Ovary (tissue), 3 donors: ENCODE data around the gene HGS.

Experiments
- EP300 ChIP-seq: sonication (generic); formaldehyde crosslinking; IDR thresholded peaks from one replicate; pipeline ENCODE4 v1.6.1; 2017; ENCODE audit warnings: antibody characterized with exemption
- POLR2A ChIP-seq: fragments of 450-650 bp; IDR thresholded peaks from one replicate; pipeline ENCODE4 v1.6.1; 2017; ENCODE audit warnings: antibody characterized with exemption, mild to moderate bottlenecking, moderate library complexity
- TF ChIP-seq, protein P1 (sequence below), 3 donors: fragments of 450-650 bp in 2 of 3; fragments of 200-600 bp in 1 of 3; IDR thresholded peaks; one replicate each; pipeline versions ENCODE4 v1.5.1 to v1.8.0; 2016 to 2022; ENCODE audit warnings: antibody characterized with exemption in 3 of 3, mild to moderate bottlenecking in 1 of 3
- donor health status: DM: no; HTN: no; CAD: no.

DNA sequence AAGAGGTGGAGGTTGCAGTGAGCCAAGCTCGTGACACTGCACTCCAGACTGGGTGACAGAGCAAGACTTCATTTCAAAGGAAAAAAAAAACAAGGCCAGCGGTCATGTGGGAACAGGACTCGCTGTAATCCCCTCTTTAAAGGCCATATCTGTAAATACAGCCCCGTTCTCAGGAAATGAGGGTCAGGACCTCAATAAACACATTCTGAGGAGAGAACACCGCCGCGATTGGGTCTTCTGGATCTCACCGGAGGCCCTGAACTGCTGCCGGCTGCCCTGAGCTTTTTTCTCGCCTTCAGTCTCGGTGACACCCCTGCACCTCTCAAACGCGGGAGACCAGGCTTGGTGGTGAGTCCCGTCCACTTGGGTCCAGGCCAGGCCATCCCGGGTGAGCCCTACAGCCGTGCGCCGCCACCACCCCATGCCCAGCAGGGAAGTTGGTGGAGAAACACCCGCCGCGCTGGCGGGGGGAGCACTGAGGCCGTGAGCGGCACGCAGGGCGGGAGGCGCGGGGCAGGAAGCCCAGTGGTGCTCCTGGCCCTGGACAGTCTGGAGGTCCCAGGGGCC, 56.7 kb downstream of the HGS start:
- TF ChIP-seq, protein P1, sequence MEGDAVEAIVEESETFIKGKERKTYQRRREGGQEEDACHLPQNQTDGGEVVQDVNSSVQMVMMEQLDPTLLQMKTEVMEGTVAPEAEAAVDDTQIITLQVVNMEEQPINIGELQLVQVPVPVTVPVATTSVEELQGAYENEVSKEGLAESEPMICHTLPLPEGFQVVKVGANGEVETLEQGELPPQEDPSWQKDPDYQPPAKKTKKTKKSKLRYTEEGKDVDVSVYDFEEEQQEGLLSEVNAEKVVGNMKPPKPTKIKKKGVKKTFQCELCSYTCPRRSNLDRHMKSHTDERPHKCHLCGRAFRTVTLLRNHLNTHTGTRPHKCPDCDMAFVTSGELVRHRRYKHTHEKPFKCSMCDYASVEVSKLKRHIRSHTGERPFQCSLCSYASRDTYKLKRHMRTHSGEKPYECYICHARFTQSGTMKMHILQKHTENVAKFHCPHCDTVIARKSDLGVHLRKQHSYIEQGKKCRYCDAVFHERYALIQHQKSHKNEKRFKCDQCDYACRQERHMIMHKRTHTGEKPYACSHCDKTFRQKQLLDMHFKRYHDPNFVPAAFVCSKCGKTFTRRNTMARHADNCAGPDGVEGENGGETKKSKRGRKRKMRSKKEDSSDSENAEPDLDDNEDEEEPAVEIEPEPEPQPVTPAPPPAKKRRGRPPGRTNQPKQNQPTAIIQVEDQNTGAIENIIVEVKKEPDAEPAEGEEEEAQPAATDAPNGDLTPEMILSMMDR (IDR thresholded peaks at IDR 0.05): no peak
- TF ChIP-seq POLR2A: no peak
- no peak for TF ChIP-seq EP300
